Heart left ventricle (tissue), 16 donors: Measurements from ENCODE around the gene CEP85. TPM values are rescaled to one million over a fixed set of nuclear protein-coding genes. Genes with fewer than 3 reads are reported as not detected.
A peak's percentile ranks its signal among the peaks of the same experiment; 100 is the strongest.

ENCODE experiments used
- ATAC-seq, 4 donors: fragments of 200-7000 bp; cut with Tn5 transposase; one replicate each; pipeline ENCODE4 v1.9.1; 2020 to 2022; ENCODE audit warnings: moderate library complexity in 4 of 4, mild to moderate bottlenecking in 3 of 4, moderate number of reproducible peaks in 1 of 4
- DNase-seq, 5 donors: peaks; one replicate each; pipeline ENCODE4 v3.0.0-alpha.2; 2020
- H3K27ac ChIP-seq, 12 donors: fragments of 200-600 bp; sonication (generic) in 4 of 12; one replicate each; pipeline versions ENCODE4 v1.5.0 to v1.8.0; 2016 to 2022; ENCODE audit warnings: mild to moderate bottlenecking in 2 of 12
- H3K27me3 ChIP-seq, 9 donors: fragments of 200-600 bp; sonication (generic) in 2 of 9; one replicate each; pipeline versions ENCODE4 v1.5.1 to v1.8.0; 2016 to 2022; ENCODE audit warnings: mild to moderate bottlenecking in 3 of 9
- H3K36me3 ChIP-seq, 9 donors: fragments of 200-600 bp; sonication (generic) in 2 of 9; one replicate each; pipeline versions ENCODE4 v1.5.0 to v1.8.0; 2018 to 2022; ENCODE audit warnings: mild to moderate bottlenecking in 2 of 9
- H3K4me1 ChIP-seq, 12 donors: fragments of 200-600 bp; sonication (generic) in 4 of 12; one replicate each; pipeline versions ENCODE4 v1.5.0 to v1.8.0; 2016 to 2022; ENCODE audit warnings: mild to moderate bottlenecking in 3 of 12
- H3K4me3 ChIP-seq, 12 donors: fragments of 200-600 bp; sonication (generic) in 4 of 12; one replicate each; pipeline versions ENCODE4 v1.5.0 to v1.8.0; 2017 to 2022; ENCODE audit warnings: mild to moderate bottlenecking in 9 of 12, moderate library complexity in 4 of 12
- H3K9me3 ChIP-seq, 12 donors: fragments of 200-600 bp; sonication (generic) in 4 of 12; one replicate each; pipeline versions ENCODE4 v1.5.0 to v1.8.0; 2016 to 2022; ENCODE audit warnings: mild to moderate bottlenecking in 1 of 12
- POLR2A ChIP-seq, 2 donors: fragments of 450-650 bp; IDR thresholded peaks; one replicate each; pipeline ENCODE4 v1.6.1; 2017; ENCODE audit warnings: antibody characterized with exemption in 2 of 2, mild to moderate bottlenecking in 2 of 2, moderate library complexity in 2 of 2
- WGBS, 4 donors: extraction: QIAGEN DNeasy Blood & Tissue Kit in 2 of 4; methylation state at CpG; one replicate each; pipeline versions ENCODE4 v1.1.5 to v1.1.7; 2013 to 2018; 5-methylcytosine and 5-hydroxymethylcytosine counted together
- intact Hi-C, 10 donors: fragments of 100-400 bp; cut with DNase I; formaldehyde crosslinking; loops; one replicate each; pipeline versions ENCODE4 v1.11.1 to v1.14.2; 2022
- polyA plus RNA-seq, 2 donors: library from polyadenylated mRNA; stranded (reverse); fragments of 200-250 nt; gene quantifications; one replicate each; pipeline ENCODE4 v1.2.3, GENCODE V29; 2013
- total RNA-seq, 9 donors: library from RNA; depleted of rRNA in 2 of 9; stranded (reverse); fragments of >200 nt in 2 of 9; fragmentation: NEBNext Ultra II Directional in 3 of 9; extraction: Animal tissue kit (Norgen Biotek cat#: 25700) in 3 of 9; gene quantifications; one replicate each; pipeline versions ENCODE4 v1.1.0 to v1.2.4, GENCODE V29; 2016 to 2023
- TF ChIP-seq, protein P1 (sequence below), 12 donors: fragments of 200-600 bp; sonication (generic) in 4 of 12; IDR thresholded peaks; one replicate each; pipeline versions ENCODE4 v1.5.0 to v1.8.0; 2018 to 2022; ENCODE audit warnings: antibody characterized with exemption in 12 of 12, mild to moderate bottlenecking in 5 of 12
- donor health status: ischemic (EF 13 %, LVEDD 7.1; RV severe dilation, severe dysfunction).
- donor health status: healthy with polysubstance abuse.
- donor health status: DM: no; HTN: yes; CAD: no.
- donor health status: DM: no; HTN: no; CAD: no.
- donor health status: ischemic (EF 25% LVEDD 6.9; RV normal size, moderate dysfunction).
- donor health status: ischemic (EF 25% LVEDD 5.7; RV mildly dilated, moderate dysfunction).
- donor health status: healthy.
- donor health status: DM: yes; HTN: yes; CAD: no.
- donor health status: ischemic (EF 35%, LVEDD 5.7; RV mildly dilated, moderate dysfunction).
- donor health status: nonischemic (EF 11% LVEDD 7.7; RV severe dilation, severe dysfunction).
- donor health status: DM: yes; HTN: yes; CAD: no.
- donor health status: PGD.
- donor health status: ischemic (EF 29% LVEDD 5.4; RV normal size, mild dysfunction).
- donor health status: nonischemic (EF 23%, LVEDD 6.1; RV moderate dilation, normal function).

CEP85 gene
- total and polyA plus RNA-seq, 11 donors = 13.4 to 180 (median 41.6) TPM

DNA sequence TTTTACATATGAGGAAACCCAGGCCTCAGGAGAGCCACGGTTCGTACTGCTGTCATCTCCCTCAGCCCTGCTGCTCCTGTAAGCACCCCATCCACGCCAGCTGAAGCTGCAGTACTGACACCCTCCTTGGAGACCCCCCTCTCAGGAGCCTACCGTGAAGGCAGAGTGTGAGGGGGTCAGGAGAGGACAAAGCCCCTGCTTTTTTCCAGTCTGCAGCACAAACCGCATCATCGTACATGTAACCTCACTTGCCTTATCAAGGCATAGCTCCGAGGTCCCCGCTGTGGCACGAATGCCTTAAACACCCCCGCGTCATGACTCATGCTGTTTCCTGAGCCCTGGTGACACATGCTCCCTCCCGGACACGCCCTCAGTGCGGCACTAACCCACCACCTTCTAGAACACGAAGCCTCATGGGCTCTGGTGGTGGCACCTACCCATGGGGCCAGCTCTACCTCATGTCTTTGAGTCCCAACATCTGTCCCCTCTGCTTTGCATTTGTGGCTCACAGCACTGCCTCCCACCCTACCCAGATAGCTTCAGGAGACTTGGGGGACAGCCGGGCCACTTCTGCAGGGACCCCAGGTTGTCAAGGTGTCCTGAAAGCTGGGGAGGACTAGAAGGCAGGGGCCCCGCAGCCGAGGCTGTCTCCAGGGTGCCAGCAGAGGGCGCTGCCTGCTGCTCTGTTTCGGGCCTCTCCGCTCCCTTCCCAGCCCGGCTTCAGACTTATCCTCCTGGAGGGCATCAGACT, 50.8 kb downstream of the CEP85 start:
- no peak for TF ChIP-seq POLR2A (IDR thresholded peaks at IDR 0.05)
- TF ChIP-seq, protein P1, sequence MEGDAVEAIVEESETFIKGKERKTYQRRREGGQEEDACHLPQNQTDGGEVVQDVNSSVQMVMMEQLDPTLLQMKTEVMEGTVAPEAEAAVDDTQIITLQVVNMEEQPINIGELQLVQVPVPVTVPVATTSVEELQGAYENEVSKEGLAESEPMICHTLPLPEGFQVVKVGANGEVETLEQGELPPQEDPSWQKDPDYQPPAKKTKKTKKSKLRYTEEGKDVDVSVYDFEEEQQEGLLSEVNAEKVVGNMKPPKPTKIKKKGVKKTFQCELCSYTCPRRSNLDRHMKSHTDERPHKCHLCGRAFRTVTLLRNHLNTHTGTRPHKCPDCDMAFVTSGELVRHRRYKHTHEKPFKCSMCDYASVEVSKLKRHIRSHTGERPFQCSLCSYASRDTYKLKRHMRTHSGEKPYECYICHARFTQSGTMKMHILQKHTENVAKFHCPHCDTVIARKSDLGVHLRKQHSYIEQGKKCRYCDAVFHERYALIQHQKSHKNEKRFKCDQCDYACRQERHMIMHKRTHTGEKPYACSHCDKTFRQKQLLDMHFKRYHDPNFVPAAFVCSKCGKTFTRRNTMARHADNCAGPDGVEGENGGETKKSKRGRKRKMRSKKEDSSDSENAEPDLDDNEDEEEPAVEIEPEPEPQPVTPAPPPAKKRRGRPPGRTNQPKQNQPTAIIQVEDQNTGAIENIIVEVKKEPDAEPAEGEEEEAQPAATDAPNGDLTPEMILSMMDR (IDR thresholded peaks at IDR 0.05) = peak; percentile 59 to 81 (median 74)
- ATAC-seq (peak; percentile 23 to 49 (median 38)), DNase-seq (peak; percentile 69 to 91 (median 82))
- Histone ChIP-seq H3K27ac (peak overlapping the region in 11 of 12 donors; percentile 36 to 98 (median 53)), H3K36me3 (peaks cover 0 to 12% (median 6%) of the 10 kb centered on the region in 9 donors), H3K9me3 (no peaks in the 10 kb centered on the region), H3K27me3 (no peaks in the 10 kb centered on the region), H3K4me1 (peaks cover 9 to 93% (median 49%) of the 10 kb centered on the region in 12 donors), H3K4me3 (peak overlapping the region in 1 of 12 donors; percentile 34)
- 35 to 39% (median 36%) methylated on average over 21 to 22 of the region's 22 CpGs for WGBS, 4 donors
- intact Hi-C loops = loop anchor here in 6 of 10 donors (1.0 to 5.0 kb wide), 7 partner anchors 32 to 247 kb away; partner anchors contain the start of gene CD52 (in 1 of the 6)

GRCh38 chr1:26285366-26286063, 51.5 kb downstream of the CEP85 start:
- DNase-seq (peak in 1 of 5 donors; percentile 41), ATAC-seq (no peak)
- no peak overlapping the region for H3K4me3 ChIP-seq
- H3K36me3 ChIP-seq = peaks cover 0 to 12% (median 6%) of the 10 kb centered on the region in 9 donors
- peaks cover 9 to 100% (median 47%) of the 10 kb centered on the region in 12 donors for H3K4me1 ChIP-seq
- intact Hi-C loops = loop anchor here in 5 of 10 donors (1.0 to 5.0 kb wide), 6 partner anchors 17 to 77 kb away; partner anchors contain the start of gene CD52 (in 1 of the 5)
- H3K27ac ChIP-seq = peak overlapping the region in 11 of 12 donors; percentile 14 to 98 (median 47)
- no peak for TF ChIP-seq POLR2A (IDR thresholded peaks at IDR 0.05)
- TF ChIP-seq, protein P1 (IDR thresholded peaks at IDR 0.05) = peak in 7 of 12 donors; percentile 10 to 34 (median 26)
- H3K27me3 ChIP-seq = no peaks in the 10 kb centered on the region
- no peaks in the 10 kb centered on the region for H3K9me3 ChIP-seq
- 76 to 85% (median 82%) methylated on average over 16 to 19 of the region's 19 CpGs for WGBS, 4 donors

GRCh38 chr1:26286064-26286416, 52.0 kb downstream of the CEP85 start:
- Histone ChIP-seq H3K9me3 (no peaks in the 10 kb centered on the region), H3K4me3 (no peak overlapping the region), H3K36me3 (peaks cover 0 to 9% (median 4%) of the 10 kb centered on the region in 9 donors), H3K4me1 (peaks cover 9 to 100% (median 46%) of the 10 kb centered on the region in 12 donors), H3K27ac (peak overlapping the region in 11 of 12 donors; percentile 26 to 98 (median 66)), H3K27me3 (no peaks in the 10 kb centered on the region)
- intact Hi-C loops = loop anchor here in 3 of 10 donors (1.0 to 5.0 kb wide), 4 partner anchors 17 to 76 kb away; no protein-coding TSS in a partner anchor
- TF ChIP-seq, protein P1 (IDR thresholded peaks at IDR 0.05) = no peak
- TF ChIP-seq POLR2A (IDR thresholded peaks at IDR 0.05) = no peak
- 71 to 83% (median 78%) methylated on average over 2 of the region's 2 CpGs for WGBS, 4 donors
- no peak for DNase-seq
- ATAC-seq = no peak
